ENCODE data around the gene MOB2. TPM values are rescaled to one million over a fixed set of nuclear protein-coding genes. Genes with fewer than 3 reads are reported as not detected.

MOB2 gene, protein sequence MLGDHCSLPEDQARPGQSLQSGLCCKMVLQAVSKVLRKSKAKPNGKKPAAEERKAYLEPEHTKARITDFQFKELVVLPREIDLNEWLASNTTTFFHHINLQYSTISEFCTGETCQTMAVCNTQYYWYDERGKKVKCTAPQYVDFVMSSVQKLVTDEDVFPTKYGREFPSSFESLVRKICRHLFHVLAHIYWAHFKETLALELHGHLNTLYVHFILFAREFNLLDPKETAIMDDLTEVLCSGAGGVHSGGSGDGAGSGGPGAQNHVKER
- 95.4 TPM for total RNA-seq

DNA sequence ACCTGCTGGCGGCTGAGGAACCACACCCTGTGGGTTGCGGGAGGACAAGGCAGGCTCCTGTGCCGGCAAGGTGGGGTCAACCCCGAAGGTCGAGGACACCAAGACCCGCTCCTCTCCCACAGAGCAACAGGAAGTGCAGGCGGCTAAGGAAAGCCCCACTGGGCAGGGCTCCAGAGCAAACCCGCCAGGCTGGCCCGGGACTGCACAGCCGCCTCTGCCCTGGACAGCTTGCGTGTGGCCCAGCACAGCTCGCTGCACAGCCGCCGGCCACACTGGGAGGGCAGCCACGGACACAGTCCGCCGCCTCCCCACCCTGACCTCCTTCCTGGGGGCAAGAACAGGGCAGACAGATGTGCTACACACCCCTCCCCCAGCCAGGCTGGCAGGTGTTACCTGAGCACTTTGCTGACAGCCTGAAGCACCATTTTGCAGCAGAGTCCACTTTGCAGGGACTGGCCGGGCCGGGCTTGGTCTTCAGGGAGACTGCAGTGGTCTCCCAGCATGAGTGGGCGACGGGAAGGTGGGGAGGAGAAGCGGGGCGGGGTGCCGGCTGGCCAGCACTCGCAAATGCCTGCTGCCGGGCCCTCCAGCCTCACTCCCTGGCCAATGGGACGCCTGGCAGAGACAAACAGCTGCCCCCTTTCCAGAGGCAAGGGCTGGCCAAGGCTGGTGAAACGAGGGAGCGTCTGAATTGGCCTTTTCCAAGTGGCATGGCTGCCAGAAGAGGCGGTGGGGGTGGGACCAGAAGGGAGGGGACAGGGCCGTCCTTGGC lies at the start of gene MOB2:
TSS of gene MOB2 (minus strand) at position 726 of the 772 bp plus-strand sequence. CDS start at position 503, 223 bp downstream.
- TF ChIP-seq, protein P1, sequence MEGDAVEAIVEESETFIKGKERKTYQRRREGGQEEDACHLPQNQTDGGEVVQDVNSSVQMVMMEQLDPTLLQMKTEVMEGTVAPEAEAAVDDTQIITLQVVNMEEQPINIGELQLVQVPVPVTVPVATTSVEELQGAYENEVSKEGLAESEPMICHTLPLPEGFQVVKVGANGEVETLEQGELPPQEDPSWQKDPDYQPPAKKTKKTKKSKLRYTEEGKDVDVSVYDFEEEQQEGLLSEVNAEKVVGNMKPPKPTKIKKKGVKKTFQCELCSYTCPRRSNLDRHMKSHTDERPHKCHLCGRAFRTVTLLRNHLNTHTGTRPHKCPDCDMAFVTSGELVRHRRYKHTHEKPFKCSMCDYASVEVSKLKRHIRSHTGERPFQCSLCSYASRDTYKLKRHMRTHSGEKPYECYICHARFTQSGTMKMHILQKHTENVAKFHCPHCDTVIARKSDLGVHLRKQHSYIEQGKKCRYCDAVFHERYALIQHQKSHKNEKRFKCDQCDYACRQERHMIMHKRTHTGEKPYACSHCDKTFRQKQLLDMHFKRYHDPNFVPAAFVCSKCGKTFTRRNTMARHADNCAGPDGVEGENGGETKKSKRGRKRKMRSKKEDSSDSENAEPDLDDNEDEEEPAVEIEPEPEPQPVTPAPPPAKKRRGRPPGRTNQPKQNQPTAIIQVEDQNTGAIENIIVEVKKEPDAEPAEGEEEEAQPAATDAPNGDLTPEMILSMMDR (IDR thresholded peaks at IDR 0.05): no peak
- H3K4me1 ChIP-seq: peaks cover 41 to 70% of the 10 kb centered on the region in 2 donors

DNA sequence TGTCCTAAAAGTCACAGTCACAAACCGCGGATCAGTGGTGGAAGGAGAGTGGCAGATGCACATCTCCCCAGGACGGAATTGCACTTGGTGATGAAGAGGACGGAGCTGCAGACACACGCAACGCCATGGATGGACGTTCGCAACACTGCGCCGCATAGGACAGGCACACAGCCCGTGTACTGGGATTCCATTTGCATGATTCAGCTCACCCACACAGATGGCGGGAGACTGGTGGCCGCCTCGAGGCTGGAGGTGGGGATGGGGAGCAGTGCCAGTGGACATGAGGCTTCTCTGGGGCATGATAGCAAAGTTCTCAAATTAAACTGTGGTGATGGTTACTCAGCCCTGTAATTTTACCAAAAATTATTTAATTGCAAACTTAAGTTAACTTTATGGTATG lies 48.1 kb upstream of the MOB2 start:
- H3K4me3 ChIP-seq: no peak overlapping the region
- H3K36me3 ChIP-seq: peaks cover 0 to 6% of the 10 kb centered on the region in 2 donors
- DNase-seq (ENCODE audit: low spot score in 2 of 2): no peak
- H3K27ac ChIP-seq: peak overlapping the region in 1 of 2 donors; percentile 36
- H3K27me3 ChIP-seq: no peaks in the 10 kb centered on the region
- TF ChIP-seq, protein P1 (IDR thresholded peaks at IDR 0.05): no peak
- H3K4me1 ChIP-seq: peaks cover 21 to 40% of the 10 kb centered on the region in 2 donors
- no peaks in the 10 kb centered on the region for H3K9me3 ChIP-seq
- intact Hi-C loops (cut with DNase I): no loop called here

More for the DNA sequence above, at the start of gene MOB2:
- Histone ChIP-seq H3K4me3 (peak within 1 kb of the TSS; percentile 34 to 62), H3K9me3 (no peaks in the 10 kb centered on the region), H3K27me3 (no peaks in the 10 kb centered on the region), H3K36me3 (no peaks in the 10 kb centered on the region), H3K27ac (peak within 1 kb of the TSS; percentile 87 to 98)
- peak in 1 of 2 donors; percentile 7 for DNase-seq (ENCODE audit: low spot score in 2 of 2)
- intact Hi-C loops (cut with DNase I): no loop called here

- intact Hi-C loops (cut with DNase I): no loop called here
- H3K27me3 ChIP-seq: no peaks in the 10 kb centered on the region
- peaks cover 21 to 40% of the 10 kb centered on the region in 2 donors for H3K4me1 ChIP-seq
- DNase-seq (ENCODE audit: low spot score in 2 of 2): no peak
- H3K27ac ChIP-seq: peak overlapping the region in 1 of 2 donors; percentile 9
- H3K4me3 ChIP-seq: no peak overlapping the region
- no peaks in the 10 kb centered on the region for H3K9me3 ChIP-seq
- H3K36me3 ChIP-seq: peaks cover 0 to 6% of the 10 kb centered on the region in 2 donors
- TF ChIP-seq, protein P1 (IDR thresholded peaks at IDR 0.05): no peak
Observed at GRCh38 chr11:1534171-1534570, 47.6 kb upstream of the MOB2 start.

DNA sequence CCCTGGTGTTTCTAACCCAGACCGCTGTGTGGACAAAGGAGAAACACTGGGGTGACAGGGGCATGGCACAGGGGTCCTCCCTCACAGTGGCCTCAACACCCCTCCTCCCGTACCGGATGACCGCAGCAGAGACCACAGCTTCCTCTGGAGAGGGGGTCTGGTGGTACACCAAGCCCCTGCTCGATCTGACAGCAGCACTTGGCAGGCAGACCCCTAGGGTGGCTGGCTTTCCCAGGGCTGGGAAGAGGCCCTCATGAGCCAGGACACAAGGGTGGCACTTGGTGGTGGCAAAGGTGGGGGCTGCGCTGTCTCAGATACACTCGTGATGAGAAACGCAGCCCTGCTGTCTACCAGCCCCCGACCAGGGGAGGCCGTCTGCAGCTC lies 46.8 kb upstream of the MOB2 start:
- H3K27me3 ChIP-seq: no peaks in the 10 kb centered on the region
- H3K9me3 ChIP-seq: no peaks in the 10 kb centered on the region
- no peak overlapping the region for H3K4me3 ChIP-seq
- intact Hi-C loops (cut with DNase I): no loop called here
- peak overlapping the region; percentile 64 to 69 for H3K27ac ChIP-seq
- TF ChIP-seq, protein P1 (IDR thresholded peaks at IDR 0.05): no peak
- DNase-seq (ENCODE audit: low spot score in 2 of 2): no peak
- peaks cover 21 to 40% of the 10 kb centered on the region in 2 donors for H3K4me1 ChIP-seq
- H3K36me3 ChIP-seq: peaks cover 0 to 6% of the 10 kb centered on the region in 2 donors

DNA sequence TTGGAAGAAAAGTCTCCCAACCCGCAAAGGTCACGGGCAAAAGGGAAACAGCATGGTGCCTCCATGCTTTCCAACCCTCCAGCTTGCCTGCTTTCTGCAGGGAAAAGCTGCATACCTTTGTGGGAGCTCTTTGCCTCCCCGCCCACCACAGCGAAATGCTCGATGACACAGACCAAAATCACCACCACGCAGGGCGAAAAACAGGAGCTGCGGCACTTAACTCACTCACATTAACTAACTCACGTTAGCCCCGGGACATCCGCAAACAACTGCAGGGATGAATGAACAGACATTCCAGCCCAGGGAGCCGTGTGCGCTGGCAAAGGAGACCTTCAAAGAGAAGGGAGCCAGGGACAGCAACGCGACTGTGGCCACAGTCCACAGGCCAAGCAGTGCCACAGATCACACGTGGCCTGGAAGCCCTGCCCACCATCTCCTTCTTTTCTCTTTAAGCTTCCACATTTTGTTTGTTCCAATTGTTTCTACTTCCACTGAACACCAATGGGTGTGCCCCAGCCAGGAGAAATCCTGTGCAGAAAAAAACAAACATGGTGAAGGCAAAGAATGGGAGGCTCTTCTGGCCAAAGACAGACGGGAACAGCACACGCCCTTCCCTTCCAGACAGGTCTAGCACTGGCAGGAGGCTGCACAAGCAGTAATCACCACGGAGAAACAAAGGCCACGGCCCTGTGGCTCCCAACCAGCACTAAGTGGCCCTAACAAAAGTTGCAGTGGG lies 46.2 kb upstream of the MOB2 start:
- no peak overlapping the region for H3K4me3 ChIP-seq
- intact Hi-C loops (cut with DNase I): no loop called here
- TF ChIP-seq, protein P1 (IDR thresholded peaks at IDR 0.05): no peak
- H3K36me3 ChIP-seq: peaks cover 0 to 6% of the 10 kb centered on the region in 2 donors
- no peaks in the 10 kb centered on the region for H3K9me3 ChIP-seq
- H3K4me1 ChIP-seq: peaks cover 21 to 40% of the 10 kb centered on the region in 2 donors
- H3K27me3 ChIP-seq: no peaks in the 10 kb centered on the region
- DNase-seq (ENCODE audit: low spot score in 2 of 2): no peak
- H3K27ac ChIP-seq: peak overlapping the region; percentile 64 to 69

All from ascending aorta (tissue), 2 donors.